ENCODE measurements around the gene SLC25A48. TPM values are rescaled to one million over a fixed set of nuclear protein-coding genes. Genes with fewer than 3 reads are reported as not detected.

Gene SLC25A48
- total RNA-seq, 1 donor from 2014 or later = not detected

GRCh38 chr5:135869276-135869675, 34.8 kb downstream of the SLC25A48 start:
- H3K4me3 Mint-ChIP-seq (ENCODE audit: low read depth) = no peak overlapping the region
- intact Hi-C loops (cut with micrococcal nuclease) = no loop called here
- H3K36me3 Mint-ChIP-seq (ENCODE audit: low read depth) = no peaks in the 10 kb centered on the region
- DNase-seq (ENCODE audit: low spot score) = no peak
- no peaks in the 10 kb centered on the region for H3K4me1 Mint-ChIP-seq (ENCODE audit: low read depth)
- H3K27me3 Mint-ChIP-seq (ENCODE audit: low read depth) = peaks cover 2% of the 10 kb centered on the region
- H3K27ac Mint-ChIP-seq = no peak overlapping the region
- no peaks in the 10 kb centered on the region for H3K9me3 Mint-ChIP-seq

DNA sequence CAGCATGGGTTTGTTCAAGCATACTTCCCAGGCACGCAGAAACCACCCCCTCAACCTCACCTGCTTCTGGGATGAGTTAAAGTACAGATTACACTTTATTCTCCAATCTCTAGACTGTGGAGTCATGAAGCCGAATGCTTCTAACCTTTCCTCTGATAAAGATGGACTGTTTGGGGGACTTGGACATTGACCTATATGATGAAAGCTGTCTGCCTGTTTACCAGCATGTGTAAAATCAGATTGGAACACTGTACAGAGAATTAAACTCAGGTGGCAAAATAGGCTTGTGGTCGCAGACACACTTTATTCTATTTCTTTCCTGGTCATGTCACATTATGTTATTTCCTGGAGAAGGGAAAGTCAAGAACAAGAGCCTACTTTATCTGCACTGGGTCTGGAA, 35.5 kb downstream of the SLC25A48 start:
- no peaks in the 10 kb centered on the region for H3K4me1 Mint-ChIP-seq (ENCODE audit: low read depth)
- DNase-seq (ENCODE audit: low spot score) = no peak
- no peak overlapping the region for H3K27ac Mint-ChIP-seq
- H3K9me3 Mint-ChIP-seq = no peaks in the 10 kb centered on the region
- no peaks in the 10 kb centered on the region for H3K27me3 Mint-ChIP-seq (ENCODE audit: low read depth)
- no peaks in the 10 kb centered on the region for H3K36me3 Mint-ChIP-seq (ENCODE audit: low read depth)
- intact Hi-C loops (cut with micrococcal nuclease) = no loop called here
- H3K4me3 Mint-ChIP-seq (ENCODE audit: low read depth) = no peak overlapping the region

GRCh38 chr5:135871268-135871915, 36.9 kb downstream of the SLC25A48 start:
- H3K27me3 Mint-ChIP-seq (ENCODE audit: low read depth) = no peaks in the 10 kb centered on the region
- H3K9me3 Mint-ChIP-seq = no peaks in the 10 kb centered on the region

DNA sequence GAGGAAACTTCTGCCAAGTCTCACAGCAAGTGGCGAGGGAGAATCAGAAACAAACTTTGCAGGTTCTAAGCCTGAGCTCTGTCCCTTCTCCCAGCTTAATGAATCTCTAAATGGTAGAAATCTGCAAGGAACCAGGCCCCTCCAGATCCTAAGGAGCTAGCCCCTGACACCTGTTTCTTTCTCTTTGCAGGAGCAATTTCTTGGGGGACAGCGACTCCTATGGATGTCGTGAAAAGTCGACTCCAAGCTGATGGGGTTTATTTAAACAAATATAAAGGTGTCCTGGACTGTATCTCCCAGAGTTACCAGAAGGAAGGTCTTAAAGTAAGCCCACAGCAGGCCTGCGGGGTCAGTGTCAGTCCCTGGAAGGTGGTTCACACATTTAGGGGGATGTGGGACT, 39.4 kb downstream of the SLC25A48 start:
- Mint-ChIP-seq H3K36me3 (ENCODE audit: low read depth) (no peaks in the 10 kb centered on the region), H3K4me1 (ENCODE audit: low read depth) (no peaks in the 10 kb centered on the region), H3K9me3 (no peaks in the 10 kb centered on the region), H3K27me3 (ENCODE audit: low read depth) (no peaks in the 10 kb centered on the region), H3K4me3 (ENCODE audit: low read depth) (no peak overlapping the region), H3K27ac (no peak overlapping the region)
- no peak for DNase-seq (ENCODE audit: low spot score)
- intact Hi-C loops (cut with micrococcal nuclease) = no loop called here

More at GRCh38 chr5:135871268-135871915, 36.9 kb downstream of the SLC25A48 start:
- Mint-ChIP-seq H3K4me1 (ENCODE audit: low read depth) (no peaks in the 10 kb centered on the region), H3K36me3 (ENCODE audit: low read depth) (no peaks in the 10 kb centered on the region), H3K4me3 (ENCODE audit: low read depth) (no peak overlapping the region), H3K27ac (no peak overlapping the region)
- DNase-seq (ENCODE audit: low spot score) = no peak
- intact Hi-C loops (cut with micrococcal nuclease) = no loop called here

- no peaks in the 10 kb centered on the region for H3K36me3 Mint-ChIP-seq (ENCODE audit: low read depth)
- DNase-seq (ENCODE audit: low spot score) = no peak
- no peak overlapping the region for H3K4me3 Mint-ChIP-seq (ENCODE audit: low read depth)
- intact Hi-C loops (cut with micrococcal nuclease) = no loop called here
- H3K27me3 Mint-ChIP-seq (ENCODE audit: low read depth) = no peaks in the 10 kb centered on the region
- no peaks in the 10 kb centered on the region for H3K9me3 Mint-ChIP-seq
- H3K27ac Mint-ChIP-seq = no peak overlapping the region
- no peaks in the 10 kb centered on the region for H3K4me1 Mint-ChIP-seq (ENCODE audit: low read depth)
Observed at GRCh38 chr5:135874461-135874860, 40.0 kb downstream of the SLC25A48 start.

GRCh38 chr5:135875567-135875966, 41.1 kb downstream of the SLC25A48 start:
- intact Hi-C loops (cut with micrococcal nuclease) = no loop called here
- DNase-seq (ENCODE audit: low spot score) = no peak
- no peaks in the 10 kb centered on the region for H3K9me3 Mint-ChIP-seq
- H3K4me1 Mint-ChIP-seq (ENCODE audit: low read depth) = no peaks in the 10 kb centered on the region
- H3K36me3 Mint-ChIP-seq (ENCODE audit: low read depth) = no peaks in the 10 kb centered on the region
- no peak overlapping the region for H3K27ac Mint-ChIP-seq
- no peak overlapping the region for H3K4me3 Mint-ChIP-seq (ENCODE audit: low read depth)
- peaks cover 4% of the 10 kb centered on the region for H3K27me3 Mint-ChIP-seq (ENCODE audit: low read depth)

GRCh38 chr5:135876146-135876545, 41.7 kb downstream of the SLC25A48 start:
- no peaks in the 10 kb centered on the region for H3K4me1 Mint-ChIP-seq (ENCODE audit: low read depth)
- no peak overlapping the region for H3K4me3 Mint-ChIP-seq (ENCODE audit: low read depth)
- DNase-seq (ENCODE audit: low spot score) = no peak
- H3K9me3 Mint-ChIP-seq = no peaks in the 10 kb centered on the region
- no peaks in the 10 kb centered on the region for H3K36me3 Mint-ChIP-seq (ENCODE audit: low read depth)
- H3K27ac Mint-ChIP-seq = no peak overlapping the region
- peaks cover 5% of the 10 kb centered on the region for H3K27me3 Mint-ChIP-seq (ENCODE audit: low read depth)
- intact Hi-C loops (cut with micrococcal nuclease) = no loop called here

DNA sequence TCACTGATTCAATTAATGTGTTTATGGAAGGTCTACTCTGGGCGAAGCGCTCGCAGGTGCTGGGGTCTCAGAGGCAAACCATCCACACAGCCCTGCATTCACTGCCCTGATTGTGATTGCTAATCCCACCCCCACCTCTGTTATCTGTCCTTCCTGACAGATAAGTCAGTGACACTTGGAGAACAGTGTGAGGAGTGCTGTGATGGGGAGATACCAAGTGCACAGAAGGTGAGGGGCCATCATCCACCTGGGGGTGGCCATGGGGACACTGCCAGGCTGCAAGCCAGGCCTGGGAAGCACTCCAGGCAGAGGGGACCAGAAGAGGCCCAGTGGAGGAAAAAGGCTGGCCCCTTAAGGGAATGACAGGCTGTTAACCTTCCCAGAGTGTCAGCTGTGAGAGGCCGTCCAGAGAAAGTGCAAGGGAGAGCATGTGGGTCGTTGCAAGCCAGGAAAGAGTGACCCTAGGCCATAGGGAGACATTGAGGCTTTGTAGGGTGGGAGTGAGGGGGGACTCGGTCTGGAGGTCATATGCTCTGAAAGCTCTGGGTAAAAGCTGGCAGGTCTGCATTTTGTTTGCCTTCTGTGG, 43.2 kb downstream of the SLC25A48 start:
- DNase-seq (ENCODE audit: low spot score) = no peak
- peaks cover 5% of the 10 kb centered on the region for H3K27me3 Mint-ChIP-seq (ENCODE audit: low read depth)
- intact Hi-C loops (cut with micrococcal nuclease) = no loop called here
- no peak overlapping the region for H3K4me3 Mint-ChIP-seq (ENCODE audit: low read depth)
- no peaks in the 10 kb centered on the region for H3K4me1 Mint-ChIP-seq (ENCODE audit: low read depth)
- no peaks in the 10 kb centered on the region for H3K36me3 Mint-ChIP-seq (ENCODE audit: low read depth)
- H3K9me3 Mint-ChIP-seq = no peaks in the 10 kb centered on the region
- H3K27ac Mint-ChIP-seq = no peak overlapping the region

- intact Hi-C loops (cut with micrococcal nuclease) = no loop called here
Observed at GRCh38 chr5:135878156-135878620, 43.7 kb downstream of the SLC25A48 start.

GRCh38 chr5:135879591-135879990, 45.1 kb downstream of the SLC25A48 start:
- no peak for DNase-seq (ENCODE audit: low spot score)
- Mint-ChIP-seq H3K4me3 (ENCODE audit: low read depth) (no peak overlapping the region), H3K36me3 (ENCODE audit: low read depth) (no peaks in the 10 kb centered on the region), H3K4me1 (ENCODE audit: low read depth) (no peaks in the 10 kb centered on the region), H3K27ac (no peak overlapping the region), H3K27me3 (ENCODE audit: low read depth) (peaks cover 5% of the 10 kb centered on the region), H3K9me3 (no peaks in the 10 kb centered on the region)
- intact Hi-C loops (cut with micrococcal nuclease) = no loop called here

More at GRCh38 chr5:135878156-135878620, 43.7 kb downstream of the SLC25A48 start:
- no peak for DNase-seq (ENCODE audit: low spot score)
- Mint-ChIP-seq H3K9me3 (no peaks in the 10 kb centered on the region), H3K27ac (no peak overlapping the region), H3K27me3 (ENCODE audit: low read depth) (peaks cover 5% of the 10 kb centered on the region), H3K4me1 (ENCODE audit: low read depth) (no peaks in the 10 kb centered on the region), H3K36me3 (ENCODE audit: low read depth) (no peaks in the 10 kb centered on the region), H3K4me3 (ENCODE audit: low read depth) (no peak overlapping the region)

DNA sequence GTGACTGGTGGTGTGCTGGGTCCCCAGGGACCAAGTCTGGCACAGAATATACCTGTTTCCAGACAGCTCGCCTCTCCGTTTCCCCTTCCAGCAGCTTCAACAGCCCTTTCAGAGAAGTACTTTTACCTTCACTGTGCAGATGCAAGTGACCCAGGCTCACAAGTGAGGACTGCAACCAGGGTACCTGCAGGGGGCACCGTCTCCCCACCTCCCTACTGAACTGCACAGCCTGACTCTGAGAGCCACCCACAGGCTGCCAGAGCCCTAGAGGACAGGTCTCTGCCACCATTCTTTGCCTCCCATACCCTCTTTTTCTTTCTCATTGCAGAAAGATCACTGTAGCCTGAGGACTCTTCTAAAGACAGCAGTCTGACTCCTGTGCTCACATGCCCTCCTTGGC, 45.8 kb downstream of the SLC25A48 start:
- intact Hi-C loops (cut with micrococcal nuclease) = no loop called here
- Mint-ChIP-seq H3K27me3 (ENCODE audit: low read depth) (peaks cover 7% of the 10 kb centered on the region), H3K36me3 (ENCODE audit: low read depth) (no peaks in the 10 kb centered on the region), H3K9me3 (no peaks in the 10 kb centered on the region), H3K4me3 (ENCODE audit: low read depth) (no peak overlapping the region), H3K27ac (no peak overlapping the region), H3K4me1 (ENCODE audit: low read depth) (no peaks in the 10 kb centered on the region)
- DNase-seq (ENCODE audit: low spot score) = no peak

DNA sequence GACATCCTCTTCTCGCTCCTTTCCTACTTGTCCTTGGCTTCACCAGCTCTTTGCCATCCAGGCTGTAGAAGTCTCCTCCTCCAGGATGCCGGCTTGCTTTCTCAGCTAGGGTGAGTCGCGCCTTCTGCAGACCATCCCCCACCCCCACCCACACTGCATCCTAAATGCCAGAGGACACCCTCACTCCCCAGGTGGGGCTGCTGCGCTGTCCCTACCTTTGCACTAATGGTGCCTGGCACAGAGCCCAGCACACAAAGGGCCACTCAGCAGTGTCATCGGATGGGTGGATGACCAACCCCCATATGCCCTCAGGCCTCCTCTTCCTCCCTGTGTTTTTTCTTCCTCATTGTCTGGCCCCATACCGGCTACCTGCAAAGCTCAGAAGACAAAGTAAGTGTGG, 46.3 kb downstream of the SLC25A48 start:
- Mint-ChIP-seq H3K4me3 (ENCODE audit: low read depth) (no peak overlapping the region), H3K27ac (no peak overlapping the region), H3K36me3 (ENCODE audit: low read depth) (no peaks in the 10 kb centered on the region), H3K9me3 (no peaks in the 10 kb centered on the region), H3K27me3 (ENCODE audit: low read depth) (peaks cover 11% of the 10 kb centered on the region), H3K4me1 (ENCODE audit: low read depth) (no peaks in the 10 kb centered on the region)
- no peak for DNase-seq (ENCODE audit: low spot score)
- intact Hi-C loops (cut with micrococcal nuclease) = no loop called here

- Mint-ChIP-seq H3K4me1 (ENCODE audit: low read depth) (no peaks in the 10 kb centered on the region), H3K9me3 (no peaks in the 10 kb centered on the region), H3K27ac (no peak overlapping the region), H3K36me3 (ENCODE audit: low read depth) (no peaks in the 10 kb centered on the region), H3K4me3 (ENCODE audit: low read depth) (no peak overlapping the region), H3K27me3 (ENCODE audit: low read depth) (peaks cover 11% of the 10 kb centered on the region)
- DNase-seq (ENCODE audit: low spot score) = no peak
- intact Hi-C loops (cut with micrococcal nuclease) = no loop called here
Observed at GRCh38 chr5:135881244-135881643, 46.8 kb downstream of the SLC25A48 start.
